PFSK-1 (cell line): Measurements from ENCODE around the gene KMT5B.

Experiments used
- POLR2AphosphoS5 ChIP-seq: IDR thresholded peaks from 2 replicates; pipeline ENCODE4 v1.6.1; 2012; ENCODE audit warnings: low read depth, mild to moderate bottlenecking, control low read depth, low read length, moderate library complexity
- SIN3A ChIP-seq: IDR thresholded peaks from 2 replicates; pipeline ENCODE4 v1.6.1; 2012; ENCODE audit warnings: mild to moderate bottlenecking, low read length, moderate library complexity, borderline replicate concordance; ENCODE audit not compliant: insufficient read depth
- TAF1 ChIP-seq: IDR thresholded peaks from 2 replicates; pipeline ENCODE4 v1.6.1; 2012; ENCODE audit warnings: low read length, control low read depth, borderline replicate concordance; ENCODE audit not compliant: insufficient read depth

DNA sequence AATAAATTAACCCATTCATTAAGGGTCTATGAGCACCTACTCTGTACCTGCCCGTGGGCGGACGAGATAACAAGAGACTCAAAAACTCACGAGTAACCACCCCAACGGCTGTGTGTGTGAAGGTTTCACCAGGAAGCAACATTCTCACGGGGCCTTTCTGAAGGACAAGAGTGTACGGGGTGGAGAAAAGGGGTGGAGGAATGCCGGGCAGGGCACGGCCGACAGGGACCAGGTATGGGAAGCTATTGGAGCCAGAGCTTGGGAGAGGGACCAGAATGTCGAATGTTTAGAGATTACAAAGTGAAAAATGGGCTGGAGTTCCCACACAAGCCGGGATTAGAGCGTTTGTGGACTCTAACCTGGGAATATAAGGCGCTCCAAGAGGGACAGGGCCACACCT lies 1.6 kb downstream of the KMT5B start:
- TF ChIP-seq TAF1 = no peak
- TF ChIP-seq POLR2AphosphoS5 = no peak
- no peak for TF ChIP-seq SIN3A
